Tibial nerve (tissue), 4 donors: ENCODE measurements around the gene FAM118A.

Source experiments
- CTCF ChIP-seq, 5 experiments: fragments of 200-600 bp in 3 of 5; fragments of 450-650 bp in 2 of 5; sonication (generic) in 3 of 5; IDR thresholded peaks; one replicate each; pipeline ENCODE4 v1.5.1; 2016 to 2019; ENCODE audit warnings: antibody characterized with exemption in 5 of 5, mild to moderate bottlenecking in 3 of 5, moderate library complexity in 2 of 5
- EP300 ChIP-seq, 2 donors: sonication (generic); formaldehyde crosslinking; IDR thresholded peaks; one replicate each; pipeline ENCODE4 v1.6.1; 2017; ENCODE audit warnings: antibody characterized with exemption in 2 of 2, mild to moderate bottlenecking in 1 of 2
- POLR2A ChIP-seq, 2 donors: fragments of 450-650 bp; IDR thresholded peaks; one replicate each; pipeline ENCODE4 v1.6.1; 2017; ENCODE audit warnings: antibody characterized with exemption in 2 of 2, mild to moderate bottlenecking in 2 of 2, moderate library complexity in 2 of 2

- TF ChIP-seq CTCF (IDR thresholded peaks at IDR 0.05): no peak
- TF ChIP-seq POLR2A (IDR thresholded peaks at IDR 0.05): no peak
- TF ChIP-seq EP300 (IDR thresholded peaks at IDR 0.05): no peak
These were observed 40.2 kb downstream of the FAM118A start for GRCh38 chr22:45349916-45350315.
